ENCODE data around the gene APOM. TPM values are rescaled to one million over a fixed set of nuclear protein-coding genes. Genes with fewer than 3 reads are reported as not detected.

APOM gene
- total and polyA plus RNA-seq, 7 donors: 2.3 to 7.2 (median 3.6) TPM; not detected in 1

- H3K27ac ChIP-seq: no peak overlapping the region
- TF ChIP-seq POLR2AphosphoS5 (IDR thresholded peaks at IDR 0.05) (no peak), POLR2A (IDR thresholded peaks at IDR 0.05) (no peak), EP300 (IDR thresholded peaks at IDR 0.05) (no peak)
- TF ChIP-seq, protein P1, sequence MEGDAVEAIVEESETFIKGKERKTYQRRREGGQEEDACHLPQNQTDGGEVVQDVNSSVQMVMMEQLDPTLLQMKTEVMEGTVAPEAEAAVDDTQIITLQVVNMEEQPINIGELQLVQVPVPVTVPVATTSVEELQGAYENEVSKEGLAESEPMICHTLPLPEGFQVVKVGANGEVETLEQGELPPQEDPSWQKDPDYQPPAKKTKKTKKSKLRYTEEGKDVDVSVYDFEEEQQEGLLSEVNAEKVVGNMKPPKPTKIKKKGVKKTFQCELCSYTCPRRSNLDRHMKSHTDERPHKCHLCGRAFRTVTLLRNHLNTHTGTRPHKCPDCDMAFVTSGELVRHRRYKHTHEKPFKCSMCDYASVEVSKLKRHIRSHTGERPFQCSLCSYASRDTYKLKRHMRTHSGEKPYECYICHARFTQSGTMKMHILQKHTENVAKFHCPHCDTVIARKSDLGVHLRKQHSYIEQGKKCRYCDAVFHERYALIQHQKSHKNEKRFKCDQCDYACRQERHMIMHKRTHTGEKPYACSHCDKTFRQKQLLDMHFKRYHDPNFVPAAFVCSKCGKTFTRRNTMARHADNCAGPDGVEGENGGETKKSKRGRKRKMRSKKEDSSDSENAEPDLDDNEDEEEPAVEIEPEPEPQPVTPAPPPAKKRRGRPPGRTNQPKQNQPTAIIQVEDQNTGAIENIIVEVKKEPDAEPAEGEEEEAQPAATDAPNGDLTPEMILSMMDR (IDR thresholded peaks at IDR 0.05): no peak
- no peak overlapping the region for H3K4me3 ChIP-seq
- no peaks in the 10 kb centered on the region for H3K9me3 ChIP-seq
- intact Hi-C loops (cut with DNase I): loop anchor here (5.0 kb wide), 2 partner anchors 44 to 269 kb away; partner anchors contain the start of gene DDAH2
- H3K36me3 ChIP-seq: peaks cover 23 to 32% (median 26%) of the 10 kb centered on the region in 4 donors
- WGBS, 2 donors: 78 to 80% methylated on average over 13 of the region's 13 CpGs
- H3K4me1 ChIP-seq: peaks cover 0 to 21% (median 13%) of the 10 kb centered on the region in 4 donors
- no peaks in the 10 kb centered on the region for H3K27me3 ChIP-seq
- DNase-seq: no peak
These were observed 27.9 kb downstream of the APOM start for GRCh38 chr6:31683591-31683990.

DNA sequence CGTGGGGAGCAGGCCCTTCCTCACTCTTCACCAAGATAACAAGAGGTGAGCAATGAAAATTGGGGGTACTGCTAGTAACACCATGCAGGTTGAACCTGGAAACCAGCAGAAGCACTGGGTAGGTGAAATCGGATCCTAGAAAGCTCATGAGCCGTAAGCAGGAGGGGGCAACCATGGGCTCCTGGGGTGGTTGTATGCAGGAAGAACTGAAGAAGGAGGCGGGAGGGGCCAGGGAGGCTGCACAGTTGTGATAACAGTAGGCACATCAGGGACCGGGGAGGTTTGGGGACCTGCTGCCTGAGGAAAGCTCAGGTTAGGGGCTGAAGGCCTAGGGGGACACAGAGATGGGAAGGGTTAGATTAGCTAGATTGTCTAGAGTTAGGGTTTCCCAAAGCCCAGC is 30.8 kb downstream of the APOM start:
- intact Hi-C loops (cut with DNase I): no loop called here
- DNase-seq: no peak
- WGBS, 2 donors: 86 to 92% methylated on average over 5 of the region's 5 CpGs
- TF ChIP-seq POLR2A (IDR thresholded peaks at IDR 0.05): no peak
- TF ChIP-seq EP300 (IDR thresholded peaks at IDR 0.05): no peak
- no peak for TF ChIP-seq POLR2AphosphoS5 (IDR thresholded peaks at IDR 0.05)
- TF ChIP-seq, protein P1 (IDR thresholded peaks at IDR 0.05): no peak
- Histone ChIP-seq H3K27me3 (no peaks in the 10 kb centered on the region), H3K4me3 (no peak overlapping the region), H3K27ac (no peak overlapping the region), H3K36me3 (peaks cover 43 to 61% (median 54%) of the 10 kb centered on the region in 4 donors), H3K9me3 (no peaks in the 10 kb centered on the region), H3K4me1 (peaks cover 0 to 8% (median 2%) of the 10 kb centered on the region in 4 donors)

DNA sequence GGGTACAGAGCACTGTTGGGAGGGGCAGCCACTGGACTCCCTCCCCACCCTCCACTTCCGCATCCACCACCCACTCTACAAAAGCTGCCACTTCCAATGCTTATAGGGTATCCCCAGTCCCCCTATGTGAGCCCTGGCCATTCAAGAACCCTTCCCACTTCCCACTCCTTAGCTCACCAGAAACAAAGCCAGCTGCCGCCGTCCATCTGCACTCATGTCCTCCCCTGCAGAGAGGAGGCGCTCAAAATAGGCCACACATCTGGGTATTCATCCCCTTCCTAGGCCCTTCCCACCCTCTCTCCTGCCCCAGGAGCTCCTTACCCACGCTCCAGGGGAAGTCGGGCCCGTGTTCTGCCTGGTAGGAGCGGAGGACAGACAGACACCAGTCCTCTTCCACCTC is 31.6 kb downstream of the APOM start:
- Histone ChIP-seq H3K27ac (no peak overlapping the region), H3K4me1 (peaks cover 0 to 4% (median 0%) of the 10 kb centered on the region in 4 donors), H3K36me3 (peaks cover 49 to 69% (median 60%) of the 10 kb centered on the region in 4 donors), H3K9me3 (no peaks in the 10 kb centered on the region), H3K4me3 (no peak overlapping the region), H3K27me3 (no peaks in the 10 kb centered on the region)
- no peak for DNase-seq
- 87 to 93% methylated on average over 8 of the region's 8 CpGs for WGBS, 2 donors
- TF ChIP-seq POLR2AphosphoS5 (IDR thresholded peaks at IDR 0.05) (no peak), EP300 (IDR thresholded peaks at IDR 0.05) (no peak), POLR2A (IDR thresholded peaks at IDR 0.05) (no peak)
- TF ChIP-seq, protein P1 (IDR thresholded peaks at IDR 0.05): no peak
- intact Hi-C loops (cut with DNase I): no loop called here

DNA sequence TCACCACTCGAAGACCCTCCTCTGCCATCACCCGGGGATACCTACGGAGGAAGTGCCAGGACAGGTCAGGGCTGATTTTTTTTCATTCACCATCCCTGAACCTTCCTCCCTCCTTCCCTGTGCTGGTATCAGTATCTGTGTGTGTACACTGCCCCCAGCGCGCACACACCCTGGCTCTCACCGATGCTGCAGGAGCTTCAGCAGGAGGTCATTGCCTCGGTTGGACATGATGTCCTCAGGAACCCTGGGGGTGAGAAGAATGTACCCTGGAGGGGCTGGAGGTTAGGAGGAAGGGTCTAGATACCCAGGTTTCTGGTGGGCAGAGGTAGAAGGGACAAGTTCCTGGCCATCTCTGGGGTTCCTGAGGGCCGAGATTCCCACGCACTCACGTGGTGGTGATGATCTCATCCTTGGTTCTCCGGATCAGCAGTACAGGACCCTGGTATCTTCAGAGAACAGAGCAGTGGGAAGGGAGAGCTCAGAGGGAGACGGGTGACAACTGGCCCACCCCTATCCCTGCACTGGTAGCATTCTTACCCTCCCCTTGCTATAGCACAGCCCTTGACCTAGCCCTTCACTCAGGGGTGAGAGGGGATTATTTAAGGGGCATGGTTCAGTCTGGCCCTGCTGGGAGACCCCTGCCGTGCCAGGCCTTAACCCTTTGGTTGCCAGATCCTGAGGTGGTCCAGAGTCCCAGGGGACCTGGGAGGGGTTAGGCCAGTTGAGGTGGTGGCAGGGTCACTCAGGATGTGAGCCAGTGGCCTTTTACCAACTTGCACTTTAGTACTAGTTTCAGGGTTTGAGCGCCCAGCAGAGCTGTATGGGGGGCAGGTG is 32.4 kb downstream of the APOM start:
- H3K9me3 ChIP-seq: no peaks in the 10 kb centered on the region
- intact Hi-C loops (cut with DNase I): no loop called here
- H3K36me3 ChIP-seq: peaks cover 53 to 77% (median 66%) of the 10 kb centered on the region in 4 donors
- 88 to 91% methylated on average over 14 of the region's 14 CpGs for WGBS, 2 donors
- no peak for DNase-seq
- H3K27me3 ChIP-seq: no peaks in the 10 kb centered on the region
- TF ChIP-seq POLR2AphosphoS5 (IDR thresholded peaks at IDR 0.05) (no peak), EP300 (IDR thresholded peaks at IDR 0.05) (no peak), POLR2A (IDR thresholded peaks at IDR 0.05) (no peak)
- TF ChIP-seq, protein P1 (IDR thresholded peaks at IDR 0.05): no peak
- H3K4me1 ChIP-seq: peaks cover 0 to 3% (median 0%) of the 10 kb centered on the region in 4 donors
- no peak overlapping the region for H3K4me3 ChIP-seq
- no peak overlapping the region for H3K27ac ChIP-seq

Measured in sigmoid colon (tissue), 7 donors.